CD4-positive, CD25-positive, alpha-beta regulatory T cell (primary cell): ENCODE data around the gene TSPYL4. TPM values are rescaled to one million over a fixed set of nuclear protein-coding genes. Genes with fewer than 3 reads are reported as not detected.

Experiments
- ATAC-seq, 2 donors: fragments of 150-1000 bp; cut with Tn5 transposase; one replicate each; pipeline ENCODE4 v1.10.0; 2021; ENCODE audit warnings: low read depth in 2 of 2, moderate number of reproducible peaks in 2 of 2, moderate library complexity in 1 of 2
- DNase-seq, 3 donors: peaks; one replicate each; pipeline versions ENCODE4 v3.0.0 to v3.0.0-alpha.2; 2012 to 2022; ENCODE audit warnings: mixed read lengths in 1 of 3
- H3K27ac ChIP-seq: one replicate; pipeline ENCODE4 v1.7.0; 2013; ENCODE audit warnings: mild to moderate bottlenecking, low read length; ENCODE audit not compliant: insufficient read depth, poor library complexity, severe bottlenecking
- H3K27me3 ChIP-seq: one replicate; pipeline ENCODE4 v1.7.0; 2013; ENCODE audit warnings: low read length; ENCODE audit not compliant: control insufficient read depth, insufficient read depth
- H3K36me3 ChIP-seq: one replicate; pipeline ENCODE4 v1.7.0; 2013; ENCODE audit warnings: mild to moderate bottlenecking, low read length, moderate library complexity; ENCODE audit not compliant: control insufficient read depth, insufficient read depth
- H3K4me1 ChIP-seq: 2 replicates; pipeline ENCODE4 v1.7.0; 2013; ENCODE audit warnings: mild to moderate bottlenecking, low read length; ENCODE audit not compliant: insufficient read depth, control insufficient read depth, poor library complexity, severe bottlenecking
- H3K4me3 ChIP-seq: one replicate; pipeline ENCODE4 v1.7.0; 2013; ENCODE audit warnings: low read depth, mild to moderate bottlenecking, low read length, moderate library complexity
- H3K9me3 ChIP-seq, 2 experiments: 1 replicate in 1 of 2; 2 replicates in 1 of 2; pipeline ENCODE4 v1.7.0; 2013; ENCODE audit warnings: low read length in 2 of 2, mild to moderate bottlenecking in 1 of 2, moderate library complexity in 1 of 2; ENCODE audit not compliant: control insufficient read depth in 2 of 2
- H3K27ac Mint-ChIP-seq, 3 donors: one replicate each; pipeline ENCODE4 v1.8.0; 2020 to 2022; ENCODE audit warnings: mild to moderate bottlenecking in 3 of 3, mixed read lengths in 3 of 3, moderate library complexity in 2 of 3
- H3K27me3 Mint-ChIP-seq: one replicate; pipeline ENCODE4 v1.8.0; 2022; ENCODE audit warnings: mild to moderate bottlenecking, mixed read lengths
- H3K36me3 Mint-ChIP-seq: one replicate; pipeline ENCODE4 v1.8.0; 2020; ENCODE audit warnings: mixed read lengths
- H3K4me1 Mint-ChIP-seq, 4 donors: one replicate each; pipeline ENCODE4 v1.8.0; 2020 to 2022; ENCODE audit warnings: mixed read lengths in 4 of 4, mild to moderate bottlenecking in 1 of 4
- H3K4me3 Mint-ChIP-seq, 4 donors: one replicate each; pipeline ENCODE4 v1.8.0; 2020 to 2022; ENCODE audit warnings: mild to moderate bottlenecking in 4 of 4, mixed read lengths in 4 of 4, moderate library complexity in 3 of 4
- H3K9me3 Mint-ChIP-seq, 7 donors: one replicate each; pipeline ENCODE4 v1.8.0; 2020 to 2022; ENCODE audit warnings: mixed read lengths in 7 of 7, mild to moderate bottlenecking in 3 of 7, moderate library complexity in 2 of 7
- polyA plus RNA-seq, 4 donors: library from polyadenylated mRNA; unstranded; fragments of 300-500 nt; fragmentation: Illumina TruSeq; gene quantifications; one replicate each; pipeline ENCODE4 v1.2.3, GENCODE V29; 2021
- total RNA-seq: library from RNA; stranded (reverse); gene quantifications from one replicate; pipeline ENCODE4 v1.2.3, GENCODE V29; 2022

Gene TSPYL4
- total and polyA plus RNA-seq, 5 donors from 2014 or later = 11.3 to 40.2 (median 16.8) TPM

GRCh38 chr6:116244284-116244683 is 9.6 kb downstream of the TSPYL4 start:
- no peak overlapping the region for H3K27ac ChIP-seq
- Mint-ChIP-seq H3K27ac (no peak overlapping the region), H3K27me3 (no peaks in the 10 kb centered on the region), H3K9me3 (no peaks in the 10 kb centered on the region), H3K4me1 (peaks cover 7 to 16% (median 9%) of the 10 kb centered on the region in 4 donors), H3K4me3 (no peak overlapping the region), H3K36me3 (peaks cover 11% of the 10 kb centered on the region)
- H3K9me3 ChIP-seq = no peaks in the 10 kb centered on the region
- no peak for DNase-seq
- ATAC-seq = no peak
- H3K36me3 ChIP-seq = peaks cover 7% of the 10 kb centered on the region
- no peaks in the 10 kb centered on the region for H3K4me1 ChIP-seq
- H3K4me3 ChIP-seq = no peak overlapping the region
- H3K27me3 ChIP-seq = no peaks in the 10 kb centered on the region

GRCh38 chr6:116239856-116240255 is 14.0 kb downstream of the TSPYL4 start:
- no peak overlapping the region for H3K4me3 Mint-ChIP-seq
- H3K36me3 ChIP-seq = peaks cover 28% of the 10 kb centered on the region
- no peaks in the 10 kb centered on the region for H3K4me1 ChIP-seq
- no peaks in the 10 kb centered on the region for H3K27me3 Mint-ChIP-seq
- peaks cover 0 to 2% (median 0%) of the 10 kb centered on the region in 4 donors for H3K4me1 Mint-ChIP-seq
- no peak overlapping the region for H3K27ac ChIP-seq
- H3K27me3 ChIP-seq = no peaks in the 10 kb centered on the region
- ATAC-seq (no peak), DNase-seq (no peak)
- H3K4me3 ChIP-seq = no peak overlapping the region
- H3K36me3 Mint-ChIP-seq = peaks cover 18% of the 10 kb centered on the region
- no peaks in the 10 kb centered on the region for H3K9me3 Mint-ChIP-seq
- H3K9me3 ChIP-seq = no peaks in the 10 kb centered on the region
- H3K27ac Mint-ChIP-seq = no peak overlapping the region

- Mint-ChIP-seq H3K27ac (no peak overlapping the region), H3K27me3 (no peaks in the 10 kb centered on the region), H3K4me1 (peaks cover 0 to 2% (median 0%) of the 10 kb centered on the region in 4 donors), H3K4me3 (no peak overlapping the region), H3K36me3 (peaks cover 18% of the 10 kb centered on the region), H3K9me3 (no peaks in the 10 kb centered on the region)
- Histone ChIP-seq H3K9me3 (no peaks in the 10 kb centered on the region), H3K4me1 (no peaks in the 10 kb centered on the region), H3K4me3 (no peak overlapping the region), H3K36me3 (peaks cover 26% of the 10 kb centered on the region), H3K27me3 (no peaks in the 10 kb centered on the region), H3K27ac (no peak overlapping the region)
- DNase-seq (no peak), ATAC-seq (no peak)
These were observed 14.6 kb downstream of the TSPYL4 start for GRCh38 chr6:116239256-116239655.

GRCh38 chr6:116238083-116238482 is 15.8 kb downstream of the TSPYL4 start:
- no peak overlapping the region for H3K27ac Mint-ChIP-seq
- Histone ChIP-seq H3K27ac (no peak overlapping the region), H3K4me1 (no peaks in the 10 kb centered on the region), H3K27me3 (no peaks in the 10 kb centered on the region), H3K4me3 (no peak overlapping the region), H3K9me3 (no peaks in the 10 kb centered on the region), H3K36me3 (peaks cover 24% of the 10 kb centered on the region)
- H3K36me3 Mint-ChIP-seq = peaks cover 18% of the 10 kb centered on the region
- no peak overlapping the region for H3K4me3 Mint-ChIP-seq
- H3K27me3 Mint-ChIP-seq = no peaks in the 10 kb centered on the region
- H3K4me1 Mint-ChIP-seq = peaks cover 0 to 2% (median 0%) of the 10 kb centered on the region in 4 donors
- H3K9me3 Mint-ChIP-seq = no peaks in the 10 kb centered on the region
- DNase-seq (no peak), ATAC-seq (no peak)

DNA sequence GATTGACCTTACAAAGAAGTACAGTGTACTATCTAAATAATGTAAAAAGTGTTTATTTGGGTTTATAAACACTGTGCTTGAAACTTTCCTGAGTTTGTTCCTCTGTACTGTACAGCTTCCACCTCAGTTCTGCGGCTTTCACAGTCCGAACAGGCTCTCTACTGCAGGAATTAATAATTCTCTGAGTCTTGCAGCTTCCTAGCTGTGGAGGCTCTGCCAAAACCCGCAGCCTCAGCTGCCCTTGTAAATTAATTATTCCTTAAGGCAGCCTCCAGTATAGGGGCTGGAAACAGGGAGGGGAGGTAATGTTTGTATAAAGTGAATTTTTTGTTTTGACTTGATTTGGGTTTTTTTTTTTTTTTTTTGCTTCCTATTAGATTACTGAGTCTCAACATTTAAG is 19.2 kb downstream of the TSPYL4 start:
- DNase-seq = no peak
- no peaks in the 10 kb centered on the region for H3K4me1 ChIP-seq
- Mint-ChIP-seq H3K4me3 (no peak overlapping the region), H3K27ac (no peak overlapping the region), H3K9me3 (no peaks in the 10 kb centered on the region), H3K36me3 (peaks cover 18% of the 10 kb centered on the region), H3K27me3 (no peaks in the 10 kb centered on the region), H3K4me1 (peaks cover 0 to 5% (median under 1%) of the 10 kb centered on the region in 4 donors)
- H3K4me3 ChIP-seq = no peak overlapping the region
- no peak for ATAC-seq
- H3K9me3 ChIP-seq = no peaks in the 10 kb centered on the region
- H3K36me3 ChIP-seq = peaks cover 25% of the 10 kb centered on the region
- no peak overlapping the region for H3K27ac ChIP-seq
- no peaks in the 10 kb centered on the region for H3K27me3 ChIP-seq

- H3K36me3 Mint-ChIP-seq = peaks cover 24% of the 10 kb centered on the region
- no peak overlapping the region for H3K27ac ChIP-seq
- DNase-seq (peak in 1 of 3 donors; percentile 12), ATAC-seq (no peak)
- peak overlapping the region in 2 of 3 donors; percentile 60 to 67 for H3K27ac Mint-ChIP-seq
- H3K4me3 Mint-ChIP-seq = no peak overlapping the region
- H3K27me3 Mint-ChIP-seq = no peaks in the 10 kb centered on the region
- H3K9me3 ChIP-seq = no peaks in the 10 kb centered on the region
- peaks cover 0 to 1% (median 0%) of the 10 kb centered on the region in 7 donors for H3K9me3 Mint-ChIP-seq
- H3K4me1 ChIP-seq = no peaks in the 10 kb centered on the region
- H3K4me3 ChIP-seq = no peak overlapping the region
- H3K4me1 Mint-ChIP-seq = peaks cover 0 to 5% (median under 1%) of the 10 kb centered on the region in 4 donors
- H3K27me3 ChIP-seq = no peaks in the 10 kb centered on the region
- H3K36me3 ChIP-seq = peaks cover 3% of the 10 kb centered on the region
These were observed 24.5 kb downstream of the TSPYL4 start for GRCh38 chr6:116229287-116229913.

GRCh38 chr6:116223355-116223754 is 30.5 kb downstream of the TSPYL4 start:
- no peaks in the 10 kb centered on the region for H3K9me3 ChIP-seq
- Mint-ChIP-seq H3K4me1 (peaks cover 0 to 6% (median under 1%) of the 10 kb centered on the region in 4 donors), H3K4me3 (no peak overlapping the region), H3K27ac (no peak overlapping the region), H3K36me3 (peaks cover 25% of the 10 kb centered on the region), H3K27me3 (no peaks in the 10 kb centered on the region), H3K9me3 (no peaks in the 10 kb centered on the region)
- H3K36me3 ChIP-seq = peaks cover 10% of the 10 kb centered on the region
- DNase-seq = no peak
- H3K4me1 ChIP-seq = no peaks in the 10 kb centered on the region
- no peak overlapping the region for H3K4me3 ChIP-seq
- no peak overlapping the region for H3K27ac ChIP-seq
- no peak for ATAC-seq
- H3K27me3 ChIP-seq = no peaks in the 10 kb centered on the region

DNA sequence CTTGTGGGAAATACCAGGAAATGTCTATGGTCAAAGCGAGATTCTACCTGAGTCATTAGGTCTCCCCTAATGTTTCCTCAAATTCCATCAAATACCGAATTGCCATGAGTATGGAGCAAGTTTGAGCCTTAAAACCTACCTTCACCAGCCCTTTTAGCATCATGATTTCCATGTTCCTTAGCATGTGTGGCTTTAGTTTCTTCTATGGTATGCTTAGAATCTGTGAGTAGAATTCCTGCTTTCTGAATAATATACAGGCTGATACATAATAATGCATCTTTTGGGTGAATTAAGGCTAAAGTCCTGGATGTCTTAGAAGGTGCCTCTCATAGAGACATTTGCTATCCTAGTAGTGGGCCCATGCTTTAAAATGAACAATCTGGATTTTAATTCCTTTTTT is 32.0 kb downstream of the TSPYL4 start:
- H3K27me3 ChIP-seq = no peaks in the 10 kb centered on the region
- no peak overlapping the region for H3K4me3 Mint-ChIP-seq
- no peaks in the 10 kb centered on the region for H3K9me3 ChIP-seq
- no peak overlapping the region for H3K4me3 ChIP-seq
- peaks cover 25% of the 10 kb centered on the region for H3K36me3 Mint-ChIP-seq
- no peak overlapping the region for H3K27ac ChIP-seq
- no peak overlapping the region for H3K27ac Mint-ChIP-seq
- DNase-seq = no peak
- peaks cover 0 to 12% (median 2%) of the 10 kb centered on the region in 4 donors for H3K4me1 Mint-ChIP-seq
- no peak for ATAC-seq
- H3K36me3 ChIP-seq = peaks cover 10% of the 10 kb centered on the region
- no peaks in the 10 kb centered on the region for H3K4me1 ChIP-seq
- no peaks in the 10 kb centered on the region for H3K27me3 Mint-ChIP-seq
- H3K9me3 Mint-ChIP-seq = no peaks in the 10 kb centered on the region
